HTR-8/SVneo (cell line): Measurements from ENCODE around the gene ATMIN.

ENCODE experiments used
- DNase-seq: peaks from one replicate; pipeline ENCODE4 v3.0.0; 2011; ENCODE audit warnings: low spot score, mixed read lengths; ENCODE audit not compliant: insufficient read length
- FAIRE-seq: peaks from 2 replicates; lab custom pipeline; 2011; peaks lifted over from hg19 to GRCh38; lab: Jason Lieb, UNC

Gene ATMIN

GRCh38 chr16:81061871-81062608 lies 26.4 kb downstream of the ATMIN start:
- FAIRE-seq (no peak), DNase-seq (no peak)

DNA sequence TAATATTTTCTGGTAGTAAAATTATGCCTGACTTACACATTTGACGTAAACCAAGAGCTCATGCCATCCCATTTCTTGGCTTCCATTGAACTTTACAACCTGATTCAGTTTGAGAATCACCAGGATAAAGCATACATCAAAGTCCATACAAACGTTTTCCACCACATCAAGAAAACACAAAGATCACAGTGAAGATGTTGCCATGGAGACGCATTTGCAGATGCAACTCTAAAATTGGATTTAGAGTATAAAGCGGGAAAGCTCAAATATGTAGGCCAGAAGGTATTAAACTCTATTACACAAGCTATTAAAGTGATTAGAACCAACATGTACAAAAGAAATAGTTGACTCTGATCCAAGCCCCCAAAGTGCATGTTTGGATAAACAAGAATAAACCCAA lies 31.0 kb downstream of the ATMIN start:
- no peak for DNase-seq
- no peak for FAIRE-seq

- FAIRE-seq (no peak), DNase-seq (no peak)
These were observed 31.5 kb downstream of the ATMIN start for GRCh38 chr16:81067166-81067565.

- no peak for FAIRE-seq
These were observed 33.4 kb downstream of the ATMIN start for GRCh38 chr16:81069063-81069462.

GRCh38 chr16:81070979-81071378 lies 35.3 kb downstream of the ATMIN start:
- peak; percentile 13 for FAIRE-seq
- no peak for DNase-seq

More at GRCh38 chr16:81069063-81069462, 33.4 kb downstream of the ATMIN start:
- no peak for DNase-seq

GRCh38 chr16:81071805-81072204 lies 36.2 kb downstream of the ATMIN start:
- peak; percentile 35 for DNase-seq
- FAIRE-seq: peak; percentile 16

- no peak for FAIRE-seq
- no peak for DNase-seq
These were observed 38.1 kb downstream of the ATMIN start for GRCh38 chr16:81073560-81074330.

DNA sequence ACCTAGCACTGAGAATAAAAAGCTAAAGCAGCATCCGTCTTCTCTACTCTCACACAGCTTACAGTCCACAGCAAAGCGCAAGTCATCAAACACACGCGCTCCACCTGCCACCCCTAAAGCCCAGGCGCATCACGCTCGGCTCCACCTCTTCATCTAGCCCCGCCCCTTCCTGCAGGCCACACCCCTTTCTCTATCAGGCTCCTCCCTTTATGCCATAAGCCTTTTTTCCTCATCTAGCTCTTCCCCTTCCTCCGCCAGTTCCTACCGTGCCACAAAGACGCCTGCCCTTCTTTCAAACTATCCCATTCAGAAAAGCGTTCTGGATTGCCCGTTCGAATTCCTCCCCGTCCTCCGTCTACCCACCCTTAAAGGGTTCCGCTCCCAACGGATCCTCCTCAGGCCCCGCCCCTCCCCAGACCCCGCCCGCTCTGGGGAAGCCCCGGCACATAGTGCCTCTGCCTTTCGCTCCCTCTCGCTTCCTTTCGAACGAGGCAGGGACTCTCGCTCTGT lies 41.0 kb downstream of the ATMIN start:
- DNase-seq (peak; percentile 81), FAIRE-seq (peak; percentile 73)

GRCh38 chr16:81077076-81077940 lies 41.7 kb downstream of the ATMIN start, which contains the start of gene C16orf46:
Gene C16orf46 (minus strand): TSS chr16:81077238. CDS start chr16:81063955, 13,283 bp downstream.
- DNase-seq (peak; percentile 98), FAIRE-seq (peak; percentile 100)

DNA sequence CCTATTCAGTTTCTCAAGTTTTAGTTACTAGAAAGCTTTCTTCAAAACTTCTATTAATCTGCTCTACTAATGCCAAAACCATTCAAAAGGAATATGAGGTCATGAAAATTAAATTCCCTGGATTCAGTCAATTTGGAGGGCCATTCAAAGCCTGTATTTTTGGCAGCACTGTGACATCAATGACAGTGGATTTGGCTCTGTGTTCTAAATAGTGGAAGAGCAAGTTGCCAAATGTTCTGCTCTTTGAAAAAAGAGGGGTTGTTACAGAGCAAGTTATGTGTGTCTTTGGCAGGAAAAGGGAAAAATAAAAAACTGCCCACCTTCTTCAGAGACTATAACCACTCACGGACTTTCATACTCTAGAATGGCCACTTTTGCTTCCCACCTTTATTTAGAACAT lies 44.6 kb downstream of the ATMIN start:
- FAIRE-seq: no peak

GRCh38 chr16:81081014-81081413 lies 45.4 kb downstream of the ATMIN start:
- FAIRE-seq (no peak), DNase-seq (no peak)

More for the DNA sequence above, 44.6 kb downstream of the ATMIN start:
- DNase-seq: no peak

DNA sequence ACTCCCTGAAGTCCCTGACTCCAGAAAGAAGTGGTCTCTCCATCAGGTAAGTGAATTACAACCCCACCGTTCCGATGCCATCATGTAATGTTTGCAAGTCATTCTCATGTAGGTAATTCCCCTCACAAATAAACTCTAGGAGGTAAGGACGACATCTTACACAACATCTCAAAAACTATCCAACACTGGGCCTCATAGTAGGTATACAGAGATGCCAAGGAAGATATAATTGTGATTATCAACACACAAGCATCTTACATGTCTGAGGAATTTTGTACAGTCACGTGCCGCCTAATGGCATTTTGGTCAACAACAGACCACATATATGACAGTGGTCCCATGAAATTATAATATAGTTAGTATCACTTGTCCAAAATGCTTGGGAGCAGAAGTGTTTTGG lies 53.2 kb downstream of the ATMIN start:
- no peak for FAIRE-seq
- no peak for DNase-seq

DNA sequence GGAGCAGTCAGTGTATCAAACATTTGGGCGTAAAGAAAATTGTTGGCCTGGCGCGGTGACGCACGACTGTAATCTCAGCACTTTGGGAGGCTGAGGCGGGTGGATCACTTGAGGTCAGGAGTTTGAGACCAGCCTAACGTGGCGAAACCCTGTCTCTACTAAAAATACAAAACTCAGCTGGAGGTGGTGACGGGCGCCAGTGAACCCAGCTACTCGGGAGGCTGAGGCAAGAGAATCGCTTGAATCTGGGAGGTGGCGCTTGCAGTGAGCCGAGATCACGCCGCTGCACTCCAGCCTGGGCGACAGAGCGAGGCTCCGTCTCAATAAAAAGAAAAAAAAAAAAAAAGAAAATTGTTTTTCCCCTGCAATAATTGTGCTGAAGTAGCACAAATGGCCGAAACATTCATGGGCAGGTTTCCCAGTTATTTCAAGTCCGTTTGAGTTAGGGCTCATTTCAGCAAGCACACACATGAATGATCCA lies 59.2 kb downstream of the ATMIN start:
- FAIRE-seq (no peak), DNase-seq (no peak)

GRCh38 chr16:81095653-81095952 lies 60.0 kb downstream of the ATMIN start:
- FAIRE-seq (no peak), DNase-seq (no peak)

DNA sequence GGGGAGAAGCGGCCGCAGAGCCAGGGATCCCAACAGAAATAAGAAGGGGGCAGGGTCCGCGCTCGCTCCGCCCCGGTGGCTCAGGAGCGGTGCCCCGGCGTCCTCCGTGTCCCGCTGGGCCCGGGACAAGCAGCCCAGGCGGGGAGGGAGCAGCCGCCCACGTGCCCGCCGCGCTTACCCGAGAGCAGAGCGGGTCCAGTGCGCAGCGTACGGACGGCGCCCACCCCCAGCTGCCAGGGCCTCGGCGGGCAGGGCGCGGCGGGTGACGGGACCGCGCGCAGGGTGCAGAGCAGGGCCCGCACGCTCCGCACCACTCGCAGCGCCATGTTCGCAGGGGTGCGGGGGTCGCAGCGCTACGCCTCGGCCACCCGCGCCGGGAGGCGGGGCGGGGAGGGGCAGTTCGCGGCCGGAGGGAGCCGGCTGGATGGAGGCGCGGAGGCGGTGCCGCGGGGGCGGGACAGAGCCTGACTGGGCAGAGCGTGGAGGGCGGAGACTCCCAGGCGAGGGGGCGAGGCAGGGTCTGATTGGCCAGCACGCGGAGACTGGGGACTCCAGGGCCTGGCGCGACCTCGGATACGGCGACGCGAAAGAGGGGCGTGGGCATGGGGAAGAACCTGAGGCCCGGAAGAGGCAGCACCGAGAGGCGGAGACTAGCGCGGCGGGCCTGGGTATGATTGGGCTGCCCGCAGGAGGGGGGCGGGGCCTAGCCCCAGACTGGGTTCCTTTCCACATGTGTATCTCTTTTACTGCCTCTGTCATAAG lies 60.5 kb downstream of the ATMIN start, which contains the start of gene GCSH:
Gene GCSH, minus strand, starts transcription at position 443 of the 762 bp plus-strand sequence. Its CDS starts 117 bp downstream, at position 326.
- peak; percentile 99 for DNase-seq
- peak; percentile 99 for FAIRE-seq

GRCh38 chr16:81096715-81097208 lies 61.1 kb downstream of the ATMIN start:
- DNase-seq: no peak
- no peak for FAIRE-seq
